ENCODE data around the gene DACH1.

GRCh38 chr13:71829547-71829946 lies 37.5 kb downstream of the DACH1 start:
- TF ChIP-seq, protein P1, sequence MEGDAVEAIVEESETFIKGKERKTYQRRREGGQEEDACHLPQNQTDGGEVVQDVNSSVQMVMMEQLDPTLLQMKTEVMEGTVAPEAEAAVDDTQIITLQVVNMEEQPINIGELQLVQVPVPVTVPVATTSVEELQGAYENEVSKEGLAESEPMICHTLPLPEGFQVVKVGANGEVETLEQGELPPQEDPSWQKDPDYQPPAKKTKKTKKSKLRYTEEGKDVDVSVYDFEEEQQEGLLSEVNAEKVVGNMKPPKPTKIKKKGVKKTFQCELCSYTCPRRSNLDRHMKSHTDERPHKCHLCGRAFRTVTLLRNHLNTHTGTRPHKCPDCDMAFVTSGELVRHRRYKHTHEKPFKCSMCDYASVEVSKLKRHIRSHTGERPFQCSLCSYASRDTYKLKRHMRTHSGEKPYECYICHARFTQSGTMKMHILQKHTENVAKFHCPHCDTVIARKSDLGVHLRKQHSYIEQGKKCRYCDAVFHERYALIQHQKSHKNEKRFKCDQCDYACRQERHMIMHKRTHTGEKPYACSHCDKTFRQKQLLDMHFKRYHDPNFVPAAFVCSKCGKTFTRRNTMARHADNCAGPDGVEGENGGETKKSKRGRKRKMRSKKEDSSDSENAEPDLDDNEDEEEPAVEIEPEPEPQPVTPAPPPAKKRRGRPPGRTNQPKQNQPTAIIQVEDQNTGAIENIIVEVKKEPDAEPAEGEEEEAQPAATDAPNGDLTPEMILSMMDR (conservative IDR thresholded peaks at IDR 0.05; ENCODE audit: low read depth, low read length), result no peak
- TF ChIP-seq EZH2 (IDR thresholded peaks at IDR 0.05; ENCODE audit: borderline replicate concordance, low read depth, low read length, poor library complexity, severe bottlenecking), result no peak
